ENCODE data around the gene CCL28.

DNA sequence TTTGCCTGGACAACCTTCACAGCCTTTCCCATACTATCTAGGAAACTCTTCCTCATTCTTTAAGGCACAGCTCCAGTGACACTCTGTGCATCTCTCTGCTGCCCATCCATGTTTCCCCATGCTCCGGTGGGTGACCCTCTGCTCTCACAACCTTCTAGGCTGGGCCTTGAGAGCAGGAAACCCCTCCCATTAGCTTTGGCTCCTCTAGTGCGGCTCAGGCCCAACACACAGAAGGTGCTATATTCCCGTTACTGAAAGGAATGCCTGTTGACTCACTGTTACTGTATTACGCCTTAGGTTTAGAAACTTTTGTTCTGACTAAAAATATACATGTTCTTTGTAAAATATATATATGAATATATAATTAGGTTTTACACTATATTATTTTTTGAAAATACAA, 8.1 kb upstream of the CCL28 start:
- no peak for TF ChIP-seq CTCF (IDR thresholded peaks at IDR 0.05)
- no peak for TF ChIP-seq POLR2A (IDR thresholded peaks at IDR 0.05)

Data from lower leg skin (tissue), 3 donors.